HG02870 (cell line): Measurements from ENCODE around the gene IFI27L2.
A peak's percentile ranks its signal among the peaks of the same experiment; 100 is the strongest.

ENCODE experiments used
- ATAC-seq: cut with Tn5 transposase; IDR thresholded peaks from one replicate; pipeline ENCODE4 v1.9.1; 2021; ENCODE audit warnings: mild to moderate bottlenecking, moderate library complexity; ENCODE audit not compliant: unreplicated experiment

Gene IFI27L2

DNA sequence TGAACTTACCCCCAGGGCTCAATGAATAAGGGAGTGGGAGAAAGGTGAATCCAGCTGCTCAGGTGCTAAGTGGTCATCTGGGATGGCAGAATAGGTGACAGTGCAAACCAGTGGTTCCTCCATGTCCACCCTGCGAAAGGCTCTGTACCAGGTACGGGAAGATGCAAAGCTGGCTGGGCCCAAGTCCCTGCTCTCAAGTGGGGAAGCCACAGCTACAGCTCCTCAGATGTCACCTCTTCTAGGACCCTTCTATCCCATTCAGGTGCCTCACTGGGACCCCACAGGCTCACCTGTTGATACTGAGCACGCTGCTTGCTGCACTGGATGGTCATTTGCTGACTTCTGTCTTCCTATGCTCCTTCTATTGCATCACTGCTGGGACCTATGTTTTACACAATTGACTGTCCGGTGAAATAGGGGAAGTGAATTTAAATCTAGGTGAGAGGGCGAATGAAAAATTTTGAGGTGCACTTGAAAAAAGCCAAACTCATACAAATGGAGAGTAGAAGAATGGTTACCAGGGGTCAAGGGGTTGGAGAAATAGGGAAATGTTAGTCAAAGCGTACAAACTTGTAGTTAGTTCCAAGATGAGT lies 24.4 kb upstream of the IFI27L2 start:
- no peak for ATAC-seq

GRCh38 chr14:94152676-94153075 lies 23.3 kb upstream of the IFI27L2 start:
- no peak for ATAC-seq

DNA sequence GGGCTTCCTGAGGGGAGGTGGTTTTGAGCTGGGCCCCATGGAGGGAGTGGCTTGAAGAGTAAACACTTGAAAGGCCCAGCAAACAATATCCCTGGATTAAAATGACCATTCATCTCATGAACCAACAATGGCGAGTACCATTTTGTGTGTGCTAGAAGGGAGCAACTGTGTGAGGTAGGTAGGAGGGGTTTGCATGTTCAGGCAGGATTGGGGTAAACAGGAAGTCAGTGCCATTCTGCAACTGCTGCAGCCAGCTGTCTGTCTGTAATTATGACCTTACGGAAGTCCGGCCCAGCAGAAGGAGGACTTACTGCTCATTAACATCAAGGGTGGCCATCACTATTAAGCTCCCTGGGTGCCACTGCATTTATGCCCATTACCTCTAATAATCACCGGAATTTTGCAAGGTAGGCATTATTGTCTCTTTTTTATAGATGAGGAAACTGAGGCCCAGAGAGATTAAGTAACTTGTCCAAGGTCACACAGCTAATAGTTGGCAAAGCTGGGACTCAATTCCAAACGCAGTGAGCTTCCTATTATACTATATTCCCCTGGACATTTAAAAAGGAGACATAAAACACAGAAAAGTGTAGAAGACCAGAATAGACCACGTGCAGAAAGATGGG lies 16.6 kb upstream of the IFI27L2 start:
- no peak for ATAC-seq

DNA sequence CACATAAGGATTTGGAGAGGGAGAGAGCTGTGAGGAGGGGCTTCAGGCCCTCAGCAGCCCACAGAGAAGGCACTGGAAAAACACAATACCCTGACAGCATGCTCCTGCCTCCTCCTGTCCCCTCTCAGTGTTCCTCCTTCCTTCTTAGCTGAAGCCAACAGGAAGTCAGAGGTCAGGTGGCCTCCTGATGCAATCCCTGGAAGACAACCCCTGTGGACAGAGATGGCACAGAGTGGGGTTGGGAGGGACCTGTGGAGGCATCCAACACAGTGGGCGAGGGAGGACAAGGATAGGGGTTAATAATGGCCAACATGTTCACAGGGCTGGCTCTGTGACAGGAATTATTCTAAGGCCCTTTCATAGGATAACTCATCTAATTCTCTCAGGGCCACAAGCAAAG lies 15.4 kb upstream of the IFI27L2 start:
- no peak for ATAC-seq

DNA sequence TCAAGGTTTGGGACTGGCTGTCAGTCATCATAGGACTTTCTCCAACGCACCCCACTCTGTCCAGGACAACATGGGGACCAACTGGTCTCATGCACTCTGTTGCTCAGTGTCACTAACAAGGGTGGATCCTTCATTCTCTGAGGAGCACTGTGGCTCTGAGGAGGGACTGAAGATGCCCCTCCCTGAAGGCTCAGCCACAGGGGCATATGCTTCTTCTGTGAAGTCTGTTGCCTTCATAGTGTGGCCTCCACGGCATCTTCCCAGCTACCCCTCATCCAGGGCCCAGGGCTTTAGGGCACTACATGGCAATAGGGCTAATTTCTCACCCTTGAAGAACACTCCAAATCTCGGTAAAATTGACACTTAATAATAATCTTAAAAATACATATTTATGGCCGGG lies 14.3 kb upstream of the IFI27L2 start:
- no peak for ATAC-seq

GRCh38 chr14:94143239-94143638 lies 13.8 kb upstream of the IFI27L2 start:
- no peak for ATAC-seq

DNA sequence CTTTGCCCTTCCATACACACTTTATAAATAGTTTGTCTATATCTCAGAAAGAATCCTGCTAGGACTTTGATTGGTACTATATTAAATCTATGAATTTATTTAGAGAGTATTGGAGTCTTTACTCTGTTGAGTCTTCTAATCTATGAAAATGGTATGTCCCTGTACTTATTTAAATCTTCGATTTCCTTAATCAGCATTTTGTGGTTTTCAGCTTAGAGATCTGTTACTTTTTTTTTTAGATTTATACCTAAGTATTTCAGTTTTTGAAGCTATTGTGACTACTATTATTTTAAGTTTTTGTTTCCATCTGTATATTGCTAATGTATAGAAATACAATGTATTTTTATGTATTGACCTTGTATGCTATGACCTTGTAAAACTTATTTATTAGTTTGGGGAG lies 13.4 kb upstream of the IFI27L2 start:
- ATAC-seq, result no peak

DNA sequence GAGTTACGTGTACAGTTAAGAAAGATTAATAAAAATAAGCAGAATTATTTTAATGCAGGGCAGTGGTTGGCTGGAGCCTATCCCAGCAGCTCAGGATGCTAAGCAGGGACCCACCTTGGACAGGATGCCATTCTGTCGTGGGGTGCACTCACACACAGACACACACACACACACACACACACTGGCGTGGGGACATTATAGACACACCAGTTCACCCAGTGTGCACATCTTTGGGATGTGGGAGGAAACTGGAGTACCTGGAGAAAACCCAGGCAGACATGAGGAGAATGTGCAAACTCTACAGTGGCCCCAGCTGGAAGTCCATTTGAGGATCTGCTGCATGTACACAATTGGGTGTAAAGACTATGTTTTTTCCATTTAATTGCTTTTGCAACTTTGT lies 12.8 kb upstream of the IFI27L2 start:
- ATAC-seq, result no peak

DNA sequence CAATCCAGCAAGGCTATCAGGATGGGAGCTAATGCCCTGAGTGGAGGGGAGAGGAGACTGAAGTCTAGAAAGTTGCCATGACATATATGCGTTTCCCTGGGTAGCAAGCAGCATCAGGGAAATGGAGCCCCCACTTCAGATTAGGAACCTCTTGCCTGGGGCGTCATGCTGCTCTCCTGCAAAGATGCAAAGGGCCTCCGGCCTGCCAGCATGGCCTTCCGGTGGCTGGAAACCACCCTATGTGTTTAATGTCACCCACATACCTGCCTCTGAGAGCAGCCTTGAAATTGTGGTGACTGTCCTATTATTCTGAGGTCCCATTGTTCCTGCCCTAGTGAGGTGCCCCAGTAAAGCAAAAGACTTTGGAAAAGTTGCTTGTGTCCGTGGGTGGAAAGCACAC lies 10.0 kb upstream of the IFI27L2 start:
- ATAC-seq, result no peak

GRCh38 chr14:94139006-94139405 lies 9.6 kb upstream of the IFI27L2 start:
- no peak for ATAC-seq

GRCh38 chr14:94138251-94138650 lies 8.8 kb upstream of the IFI27L2 start:
- ATAC-seq, result no peak

- ATAC-seq, result peak; percentile 79
Observed at GRCh38 chr14:94136575-94137331, 7.3 kb upstream of the IFI27L2 start.

DNA sequence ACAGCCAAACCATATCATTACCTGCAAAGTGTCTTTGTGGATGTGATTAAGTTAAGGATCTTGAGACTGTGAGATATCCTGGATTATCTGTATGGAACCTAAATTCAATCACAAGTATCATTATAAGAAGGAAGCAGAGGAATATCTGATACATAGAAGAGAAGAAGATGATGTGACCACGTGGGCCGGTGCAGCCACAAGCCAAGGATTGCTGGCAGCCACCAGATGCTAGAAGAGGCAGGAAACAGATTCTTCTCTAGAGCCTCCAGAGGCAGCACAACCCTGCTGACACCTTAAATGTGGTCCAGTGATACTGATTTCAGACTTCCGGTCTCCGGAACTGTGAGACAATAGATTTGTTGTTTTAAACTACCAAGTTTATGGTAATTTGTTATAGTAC lies 6.1 kb upstream of the IFI27L2 start:
- no peak for ATAC-seq

DNA sequence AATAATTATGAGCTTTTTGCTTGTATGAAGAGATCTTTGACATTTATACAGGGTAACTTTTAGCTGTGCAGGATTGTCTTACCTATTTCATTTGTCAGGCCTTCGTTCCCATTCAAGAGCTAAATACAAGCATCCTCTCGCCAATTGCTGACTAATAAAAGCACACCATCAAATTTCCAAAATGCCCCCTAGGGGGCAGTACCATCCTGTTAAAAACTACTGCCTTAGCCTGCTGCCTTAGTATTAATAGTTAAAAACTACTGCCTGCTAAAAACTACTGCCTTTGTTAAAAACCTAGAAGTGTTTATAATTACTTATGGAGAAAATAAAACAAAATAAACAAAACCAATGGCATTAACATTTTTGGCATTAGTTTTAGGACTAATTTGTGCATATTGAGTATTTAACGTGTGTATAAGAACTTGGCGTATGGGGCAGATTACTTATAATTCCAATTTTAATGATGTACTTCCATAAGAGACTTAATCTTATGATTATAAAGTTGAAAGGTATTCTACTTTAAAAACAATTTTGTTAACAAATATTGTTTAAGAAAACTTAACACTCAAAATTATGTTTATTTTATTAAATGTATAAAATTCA lies 3.0 kb upstream of the IFI27L2 start:
- no peak for ATAC-seq

GRCh38 chr14:94129758-94130414 lies 482 bp upstream of the IFI27L2 start:
- no peak for ATAC-seq

DNA sequence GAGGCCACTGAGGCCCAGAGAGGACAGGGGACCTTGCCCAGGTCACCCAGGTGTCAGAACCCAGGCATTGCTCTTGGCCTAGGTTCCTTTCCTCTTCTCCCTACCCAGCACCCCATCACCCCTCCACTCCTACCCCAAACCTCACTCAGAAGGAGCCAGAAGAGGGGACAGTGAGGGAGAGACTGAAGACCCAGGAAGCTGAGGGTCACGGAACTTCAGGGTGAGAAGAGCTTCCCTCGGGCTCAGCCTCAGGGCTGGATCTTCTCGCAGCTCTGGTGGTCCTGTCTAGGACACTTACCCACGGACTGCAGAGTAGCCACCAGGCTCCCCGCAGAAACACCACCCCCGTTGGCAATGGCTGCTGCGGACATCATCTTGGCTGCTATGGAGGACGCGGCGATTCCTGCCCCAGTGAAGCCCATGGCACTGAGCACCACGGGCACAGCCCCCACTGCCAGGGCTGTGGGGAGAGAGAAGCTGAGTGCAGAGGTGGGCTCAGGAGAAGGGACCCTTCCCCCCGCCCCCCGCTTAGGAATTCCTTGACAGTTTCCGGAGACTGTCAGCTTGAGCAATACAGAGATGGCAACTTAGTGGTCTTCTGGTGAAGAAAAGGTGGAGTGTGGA lies 1.1 kb downstream of the IFI27L2 start:
- ATAC-seq, result no peak

DNA sequence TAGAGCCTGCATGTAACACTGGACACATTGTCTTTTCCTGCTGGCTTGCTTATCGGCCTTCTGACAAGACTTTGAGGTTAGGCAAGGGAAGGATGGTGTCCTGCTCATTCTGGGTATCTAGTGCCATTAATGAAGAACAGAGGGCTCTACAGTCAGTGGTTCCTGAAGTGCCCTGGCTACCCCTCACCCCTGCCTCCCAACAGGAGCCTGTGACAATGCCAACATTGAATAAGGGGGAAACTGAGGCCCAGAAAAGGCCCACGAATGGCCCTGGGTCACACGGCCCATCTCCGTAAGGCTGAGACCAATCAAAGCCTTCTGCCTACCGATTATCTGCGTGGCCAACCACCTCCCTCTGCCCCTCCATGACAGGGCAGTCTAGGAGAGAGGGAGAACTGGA lies 2.1 kb downstream of the IFI27L2 start:
- no peak for ATAC-seq

GRCh38 chr14:94126800-94127199 lies 2.6 kb downstream of the IFI27L2 start:
- no peak for ATAC-seq

DNA sequence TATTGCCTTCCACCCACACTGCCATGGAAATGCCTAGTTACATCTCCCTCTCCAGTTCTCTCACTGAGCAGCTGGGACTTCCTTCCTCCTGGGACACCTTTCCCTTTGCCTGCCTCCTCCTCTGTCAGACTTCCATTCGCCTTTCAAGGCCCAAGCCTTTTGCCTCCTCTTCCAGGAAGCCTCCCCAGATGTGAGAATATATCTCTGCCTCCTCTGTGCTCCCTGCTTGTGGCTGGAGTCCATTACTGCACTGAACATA lies 3.1 kb downstream of the IFI27L2 start:
- no peak for ATAC-seq

GRCh38 chr14:94125659-94126418 lies 3.6 kb downstream of the IFI27L2 start:
- ATAC-seq, result no peak
